ENCODE results near the gene MFF. TPM values are rescaled to one million over a fixed set of nuclear protein-coding genes. Genes with fewer than 3 reads are reported as not detected.

MFF gene
- polyA plus RNA-seq, 1 donor, result 66.5 TPM

Other genes starting within 250 kb of the MFF start
- gene COL4A4, start 161.0 kb upstream of the MFF start, polyA plus RNA-seq (ENCODE audit: insufficient read length), result 0.08 TPM
- 0.03 TPM for gene COL4A3, start 160.6 kb upstream of the MFF start, polyA plus RNA-seq (ENCODE audit: insufficient read length)
- not detected for gene TM4SF20, start 54.1 kb downstream of the MFF start, polyA plus RNA-seq (ENCODE audit: insufficient read length)
- gene SCYGR1, start 62.7 kb downstream of the MFF start, polyA plus RNA-seq (ENCODE audit: insufficient read length), result not detected
- 50.0 TPM for gene AGFG1, start 146.9 kb downstream of the MFF start, polyA plus RNA-seq (ENCODE audit: insufficient read length)

Data from hindlimb muscle (tissue), 1 donor.